ENCODE results near the gene NAT14. TPM values are rescaled to one million over a fixed set of nuclear protein-coding genes. Genes with fewer than 3 reads are reported as not detected.

NAT14 gene
- polyA plus RNA-seq, 1 donor from 2014 or later = 129 TPM

DNA sequence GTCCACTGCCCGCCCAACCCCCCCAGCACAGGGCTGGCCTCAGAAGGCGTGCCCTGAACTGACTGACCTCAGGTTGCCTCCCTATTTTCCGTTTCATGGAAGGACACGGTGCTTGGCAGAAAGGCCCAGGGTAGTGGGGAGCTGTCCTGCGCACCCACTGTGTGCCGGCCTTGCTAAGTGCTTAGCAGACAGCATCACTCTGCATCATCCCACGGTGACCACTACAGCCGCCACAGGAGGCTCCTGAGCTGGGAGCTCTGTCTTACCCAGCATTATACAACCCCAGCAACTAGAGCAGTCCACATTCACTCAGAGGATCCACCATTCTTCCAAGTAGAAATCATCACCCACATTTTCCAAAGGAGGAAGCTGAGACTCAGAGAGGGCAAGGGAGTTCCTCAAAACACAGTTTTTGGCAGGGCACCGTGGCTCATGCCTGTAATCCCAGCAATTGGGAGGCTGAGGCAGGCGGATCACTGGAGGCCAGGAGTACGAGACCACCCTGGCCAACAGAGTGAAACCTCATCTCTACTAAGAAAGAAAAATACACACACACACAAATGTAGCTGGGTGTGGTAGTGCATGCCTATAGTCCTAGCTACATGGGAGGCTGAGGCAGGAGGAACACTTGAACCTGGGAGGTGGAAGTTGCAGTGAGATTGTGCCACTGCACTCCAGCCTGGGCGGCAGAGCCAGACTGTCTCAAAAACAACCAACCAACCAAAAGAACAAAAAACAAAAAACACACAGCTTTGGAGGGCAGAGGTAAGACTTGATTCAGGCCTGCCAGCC, 50.4 kb downstream of the NAT14 start:
- Histone ChIP-seq H3K9me2 (ENCODE audit: insufficient read depth, low read length) (no peaks in the 10 kb centered on the region), H4K20me1 (ENCODE audit: insufficient read depth) (no peaks in the 10 kb centered on the region), H3K9me3 (ENCODE audit: low read length) (no peaks in the 10 kb centered on the region), H2AFZ (ENCODE audit: low read depth, low read length) (no peak overlapping the region), H3F3A (ENCODE audit: insufficient read depth, low read length, poor library complexity, severe bottlenecking) (no peaks in the 10 kb centered on the region), H3K4me3 (ENCODE audit: low read length) (no peak overlapping the region), H3K27ac (ENCODE audit: low read length) (no peak overlapping the region), H3K27me3 (ENCODE audit: insufficient read depth, low read depth, low read length) (no peaks in the 10 kb centered on the region), H3K36me3 (ENCODE audit: insufficient read depth, low read length) (no peaks in the 10 kb centered on the region), H3K4me2 (ENCODE audit: low read length) (no peak overlapping the region), H3K79me2 (replicated peaks; ENCODE audit: insufficient read depth, low read length) (no peaks in the 10 kb centered on the region), H3K9ac (ENCODE audit: low read length) (no peak overlapping the region)
- TF ChIP-seq, protein P1, sequence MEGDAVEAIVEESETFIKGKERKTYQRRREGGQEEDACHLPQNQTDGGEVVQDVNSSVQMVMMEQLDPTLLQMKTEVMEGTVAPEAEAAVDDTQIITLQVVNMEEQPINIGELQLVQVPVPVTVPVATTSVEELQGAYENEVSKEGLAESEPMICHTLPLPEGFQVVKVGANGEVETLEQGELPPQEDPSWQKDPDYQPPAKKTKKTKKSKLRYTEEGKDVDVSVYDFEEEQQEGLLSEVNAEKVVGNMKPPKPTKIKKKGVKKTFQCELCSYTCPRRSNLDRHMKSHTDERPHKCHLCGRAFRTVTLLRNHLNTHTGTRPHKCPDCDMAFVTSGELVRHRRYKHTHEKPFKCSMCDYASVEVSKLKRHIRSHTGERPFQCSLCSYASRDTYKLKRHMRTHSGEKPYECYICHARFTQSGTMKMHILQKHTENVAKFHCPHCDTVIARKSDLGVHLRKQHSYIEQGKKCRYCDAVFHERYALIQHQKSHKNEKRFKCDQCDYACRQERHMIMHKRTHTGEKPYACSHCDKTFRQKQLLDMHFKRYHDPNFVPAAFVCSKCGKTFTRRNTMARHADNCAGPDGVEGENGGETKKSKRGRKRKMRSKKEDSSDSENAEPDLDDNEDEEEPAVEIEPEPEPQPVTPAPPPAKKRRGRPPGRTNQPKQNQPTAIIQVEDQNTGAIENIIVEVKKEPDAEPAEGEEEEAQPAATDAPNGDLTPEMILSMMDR (IDR thresholded peaks at IDR 0.05; ENCODE audit: poor library complexity, severe bottlenecking) = no peak
- TF ChIP-seq RAD21 (conservative IDR thresholded peaks at IDR 0.05) = no peak
- TF ChIP-seq SMC3 (conservative IDR thresholded peaks at IDR 0.05; ENCODE audit: poor library complexity) = no peak
- TF ChIP-seq MXI1 (conservative IDR thresholded peaks at IDR 0.05; ENCODE audit: poor library complexity, severe bottlenecking) = no peak
- no peak for TF ChIP-seq POLR2AphosphoS5 (IDR thresholded peaks at IDR 0.05)
- no peak for TF ChIP-seq TAF1 (IDR thresholded peaks at IDR 0.05; ENCODE audit: low read depth)
- no peak for TF ChIP-seq EZH2 (IDR thresholded peaks at IDR 0.05; ENCODE audit: borderline replicate concordance, insufficient read depth, low read length, poor library complexity, severe bottlenecking)
- TF ChIP-seq, protein P2, sequence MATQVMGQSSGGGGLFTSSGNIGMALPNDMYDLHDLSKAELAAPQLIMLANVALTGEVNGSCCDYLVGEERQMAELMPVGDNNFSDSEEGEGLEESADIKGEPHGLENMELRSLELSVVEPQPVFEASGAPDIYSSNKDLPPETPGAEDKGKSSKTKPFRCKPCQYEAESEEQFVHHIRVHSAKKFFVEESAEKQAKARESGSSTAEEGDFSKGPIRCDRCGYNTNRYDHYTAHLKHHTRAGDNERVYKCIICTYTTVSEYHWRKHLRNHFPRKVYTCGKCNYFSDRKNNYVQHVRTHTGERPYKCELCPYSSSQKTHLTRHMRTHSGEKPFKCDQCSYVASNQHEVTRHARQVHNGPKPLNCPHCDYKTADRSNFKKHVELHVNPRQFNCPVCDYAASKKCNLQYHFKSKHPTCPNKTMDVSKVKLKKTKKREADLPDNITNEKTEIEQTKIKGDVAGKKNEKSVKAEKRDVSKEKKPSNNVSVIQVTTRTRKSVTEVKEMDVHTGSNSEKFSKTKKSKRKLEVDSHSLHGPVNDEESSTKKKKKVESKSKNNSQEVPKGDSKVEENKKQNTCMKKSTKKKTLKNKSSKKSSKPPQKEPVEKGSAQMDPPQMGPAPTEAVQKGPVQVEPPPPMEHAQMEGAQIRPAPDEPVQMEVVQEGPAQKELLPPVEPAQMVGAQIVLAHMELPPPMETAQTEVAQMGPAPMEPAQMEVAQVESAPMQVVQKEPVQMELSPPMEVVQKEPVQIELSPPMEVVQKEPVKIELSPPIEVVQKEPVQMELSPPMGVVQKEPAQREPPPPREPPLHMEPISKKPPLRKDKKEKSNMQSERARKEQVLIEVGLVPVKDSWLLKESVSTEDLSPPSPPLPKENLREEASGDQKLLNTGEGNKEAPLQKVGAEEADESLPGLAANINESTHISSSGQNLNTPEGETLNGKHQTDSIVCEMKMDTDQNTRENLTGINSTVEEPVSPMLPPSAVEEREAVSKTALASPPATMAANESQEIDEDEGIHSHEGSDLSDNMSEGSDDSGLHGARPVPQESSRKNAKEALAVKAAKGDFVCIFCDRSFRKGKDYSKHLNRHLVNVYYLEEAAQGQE (IDR thresholded peaks at IDR 0.05; ENCODE audit: borderline replicate concordance) = no peak
- TF ChIP-seq EP300 (conservative IDR thresholded peaks at IDR 0.05; ENCODE audit: poor library complexity, severe bottlenecking) = no peak

DNA sequence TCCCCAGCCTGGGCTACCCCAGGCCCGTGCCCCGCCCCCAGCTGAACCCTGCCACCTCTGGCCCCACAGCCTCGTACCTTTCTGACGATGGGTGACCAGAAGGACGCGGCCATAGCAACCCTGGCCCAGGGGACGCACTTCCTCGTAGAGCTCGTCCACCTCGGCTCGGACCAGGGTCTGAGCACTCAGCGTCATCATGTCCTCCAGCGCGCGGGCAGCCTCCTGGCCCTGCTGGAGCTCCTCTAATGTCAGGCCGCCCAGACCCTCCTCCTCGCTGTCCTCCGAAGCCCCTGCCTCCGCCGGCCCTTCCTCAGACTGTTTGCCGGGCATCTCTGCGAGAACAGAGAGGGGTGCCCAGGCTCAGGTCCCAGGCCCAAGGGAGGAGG, 51.0 kb downstream of the NAT14 start:
- Histone ChIP-seq H3K4me2 (ENCODE audit: low read length) (no peak overlapping the region), H3K27me3 (ENCODE audit: insufficient read depth, low read depth, low read length) (no peaks in the 10 kb centered on the region), H3K9me3 (ENCODE audit: low read length) (no peaks in the 10 kb centered on the region), H2AFZ (ENCODE audit: low read depth, low read length) (no peak overlapping the region), H4K20me1 (ENCODE audit: insufficient read depth) (no peaks in the 10 kb centered on the region), H3K27ac (ENCODE audit: low read length) (no peak overlapping the region), H3K79me2 (replicated peaks; ENCODE audit: insufficient read depth, low read length) (no peaks in the 10 kb centered on the region), H3K9me2 (ENCODE audit: insufficient read depth, low read length) (no peaks in the 10 kb centered on the region), H3K4me3 (ENCODE audit: low read length) (no peak overlapping the region), H3K9ac (ENCODE audit: low read length) (no peak overlapping the region), H3F3A (ENCODE audit: insufficient read depth, low read length, poor library complexity, severe bottlenecking) (no peaks in the 10 kb centered on the region), H3K36me3 (ENCODE audit: insufficient read depth, low read length) (no peaks in the 10 kb centered on the region)
- TF ChIP-seq POLR2AphosphoS5 (IDR thresholded peaks at IDR 0.05) (no peak), SMC3 (conservative IDR thresholded peaks at IDR 0.05; ENCODE audit: poor library complexity) (no peak), RAD21 (conservative IDR thresholded peaks at IDR 0.05) (no peak), MXI1 (conservative IDR thresholded peaks at IDR 0.05; ENCODE audit: poor library complexity, severe bottlenecking) (no peak), EZH2 (IDR thresholded peaks at IDR 0.05; ENCODE audit: borderline replicate concordance, insufficient read depth, low read length, poor library complexity, severe bottlenecking) (no peak), EP300 (conservative IDR thresholded peaks at IDR 0.05; ENCODE audit: poor library complexity, severe bottlenecking) (no peak)
- TF ChIP-seq, protein P2 (IDR thresholded peaks at IDR 0.05; ENCODE audit: borderline replicate concordance) = no peak

All from neural cell (in vitro differentiated cells).